CD8-positive, alpha-beta memory T cell (primary cell): ENCODE results near the gene DFFA. TPM values are rescaled to one million over a fixed set of nuclear protein-coding genes. Genes with fewer than 3 reads are reported as not detected.
A peak's percentile ranks its signal among the peaks of the same experiment; 100 is the strongest.
"Not testable (repeated sequence)": the region's sequence is repeated elsewhere in the genome, so short reads cannot be mapped to it uniquely, and the experiment has no call there.

Experiments used
- CTCF ChIA-PET: fragments of 350-600 bp; sonication (Branson Sonifier 250); formaldehyde crosslinking; loops from one replicate; lab custom pipeline; 2021; ENCODE audit warnings: antibody characterized with exemption; lab: Charles Lee
- POLR2A ChIA-PET: fragments of 350-600 bp; sonication (Branson Sonifier 250); formaldehyde crosslinking; loops from one replicate; lab custom pipeline; 2021; ENCODE audit warnings: antibody characterized with exemption; lab: Charles Lee
- DNase-seq, 5 donors: peaks; one replicate each; pipeline versions ENCODE4 v3.0.0 to v3.0.0-alpha.2; 2020 to 2022; ENCODE audit warnings: mixed read lengths in 1 of 5
- H3K27ac ChIP-seq: one replicate; pipeline ENCODE4 v1.7.0; 2013; ENCODE audit warnings: low read depth, mild to moderate bottlenecking, low read length, moderate library complexity
- H3K27me3 ChIP-seq: 2 replicates; pipeline ENCODE4 v1.7.0; 2013; ENCODE audit warnings: low read length, mild to moderate bottlenecking; ENCODE audit not compliant: insufficient read depth, poor library complexity, severe bottlenecking
- H3K36me3 ChIP-seq: 2 replicates; pipeline ENCODE4 v1.7.0; 2013; ENCODE audit warnings: mild to moderate bottlenecking, low read length, moderate library complexity; ENCODE audit not compliant: insufficient read depth
- H3K4me1 ChIP-seq: 2 replicates; pipeline ENCODE4 v1.7.0; 2013; ENCODE audit warnings: mild to moderate bottlenecking, low read length, moderate library complexity; ENCODE audit not compliant: insufficient read depth
- H3K4me3 ChIP-seq: 2 replicates; pipeline ENCODE4 v1.7.0; 2013; ENCODE audit warnings: mild to moderate bottlenecking, low read length
- H3K9me3 ChIP-seq: 2 replicates; pipeline ENCODE4 v1.7.0; 2013; ENCODE audit warnings: mild to moderate bottlenecking, low read length
- H3K27ac Mint-ChIP-seq, 8 donors: one replicate each; pipeline ENCODE4 v1.8.0; 2020 to 2021; ENCODE audit warnings: mixed read lengths in 8 of 8, mild to moderate bottlenecking in 6 of 8, inconsistent platforms in 3 of 8, moderate library complexity in 3 of 8
- H3K27me3 Mint-ChIP-seq, 2 donors: one replicate each; pipeline ENCODE4 v1.8.0; 2020 to 2021; ENCODE audit warnings: mixed read lengths in 2 of 2, mild to moderate bottlenecking in 1 of 2, moderate library complexity in 1 of 2
- H3K36me3 Mint-ChIP-seq, 3 donors: one replicate each; pipeline ENCODE4 v1.8.0; 2020 to 2021; ENCODE audit warnings: mixed read lengths in 3 of 3, inconsistent platforms in 1 of 3, mild to moderate bottlenecking in 1 of 3
- H3K4me1 Mint-ChIP-seq, 3 donors: one replicate each; pipeline ENCODE4 v1.8.0; 2020 to 2021; ENCODE audit warnings: mixed read lengths in 3 of 3, inconsistent platforms in 1 of 3, mild to moderate bottlenecking in 1 of 3
- H3K4me3 Mint-ChIP-seq, 7 donors: one replicate each; pipeline ENCODE4 v1.8.0; 2020 to 2021; ENCODE audit warnings: mixed read lengths in 7 of 7, mild to moderate bottlenecking in 6 of 7, moderate library complexity in 4 of 7, inconsistent platforms in 2 of 7
- H3K9me3 Mint-ChIP-seq, 5 donors: one replicate each; pipeline ENCODE4 v1.8.0; 2020 to 2022; ENCODE audit warnings: mixed read lengths in 5 of 5, mild to moderate bottlenecking in 3 of 5, moderate library complexity in 2 of 5, inconsistent platforms in 1 of 5
- polyA plus RNA-seq: library from polyadenylated mRNA; unstranded; fragments of 300-500 nt; fragmentation: Illumina TruSeq; gene quantifications from one replicate; pipeline ENCODE4 v1.2.3, GENCODE V29; 2021
- total RNA-seq, 2 experiments: library from RNA; stranded (reverse); gene quantifications; one replicate each; pipeline ENCODE4 v1.2.3, GENCODE V29; 2021

Gene DFFA
- total and polyA plus RNA-seq, 3 experiments from 2014 or later: 40.4 to 69.1 (median 67.7) TPM

- Histone ChIP-seq H3K36me3 (no peaks in the 10 kb centered on the region), H3K4me1 (no peaks in the 10 kb centered on the region), H3K9me3 (no peaks in the 10 kb centered on the region), H3K4me3 (no peak overlapping the region), H3K27me3 (no peaks in the 10 kb centered on the region), H3K27ac (no peak overlapping the region)
- no peak for DNase-seq
- Mint-ChIP-seq H3K36me3 (peaks cover 0 to 22% (median 12%) of the 10 kb centered on the region in 3 donors), H3K9me3 (no peaks in the 10 kb centered on the region), H3K4me3 (no peak overlapping the region), H3K27ac (peak overlapping the region in 1 of 8 donors; percentile 29), H3K4me1 (peaks cover 5 to 20% (median 15%) of the 10 kb centered on the region in 3 donors), H3K27me3 (no peaks in the 10 kb centered on the region)
- ChIA-PET POLR2A (interaction anchor here (1.0 kb wide), 1 partner anchor 14 kb away, joined by 3 read pairs; the partner anchor contains the start of gene PEX14), CTCF (interaction anchor here (0.9 kb wide), 1 partner anchor 279 kb away, joined by 3 read pairs; the partner anchor contains the start of gene KIF1B)
These were observed 17.1 kb upstream of the DFFA start for GRCh38 chr1:10489291-10490055.

DNA sequence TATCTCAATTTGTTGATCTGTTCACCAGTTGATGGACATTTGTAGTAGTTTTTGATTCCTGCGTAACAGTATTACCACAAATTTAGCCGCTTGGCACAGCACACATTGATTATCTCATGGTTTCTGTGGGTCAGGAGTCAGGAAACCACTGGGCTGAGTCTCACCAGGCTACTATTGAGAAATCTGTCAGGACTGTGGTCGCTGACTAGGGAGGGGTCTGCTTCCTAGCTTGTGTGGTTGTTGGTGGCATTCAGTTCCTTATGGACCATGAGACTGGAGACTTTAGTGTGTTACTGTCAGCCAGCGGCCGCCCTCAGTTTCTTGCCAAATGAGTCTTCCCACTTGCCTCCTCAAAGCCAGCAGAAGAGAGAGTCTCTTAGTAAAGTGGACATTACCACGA is 12.2 kb upstream of the DFFA start:
- DNase-seq: no peak
- H3K9me3 Mint-ChIP-seq: no peaks in the 10 kb centered on the region
- peaks cover 13 to 25% (median 16%) of the 10 kb centered on the region in 3 donors for H3K4me1 Mint-ChIP-seq
- Histone ChIP-seq H3K9me3 (no peaks in the 10 kb centered on the region), H3K36me3 (no peaks in the 10 kb centered on the region), H3K4me3 (no peak overlapping the region), H3K4me1 (no peaks in the 10 kb centered on the region), H3K27me3 (no peaks in the 10 kb centered on the region), H3K27ac (no peak overlapping the region)
- peaks cover 0 to 22% (median 10%) of the 10 kb centered on the region in 3 donors for H3K36me3 Mint-ChIP-seq
- no peaks in the 10 kb centered on the region for H3K27me3 Mint-ChIP-seq
- no peak overlapping the region for H3K4me3 Mint-ChIP-seq
- CTCF ChIA-PET: interaction anchor here (2.2 kb wide), 1 partner anchor 10 kb away, joined by 14 read pairs; no protein-coding TSS in a partner anchor
- POLR2A ChIA-PET: no interaction called here
- H3K27ac Mint-ChIP-seq: no peak overlapping the region

DNA sequence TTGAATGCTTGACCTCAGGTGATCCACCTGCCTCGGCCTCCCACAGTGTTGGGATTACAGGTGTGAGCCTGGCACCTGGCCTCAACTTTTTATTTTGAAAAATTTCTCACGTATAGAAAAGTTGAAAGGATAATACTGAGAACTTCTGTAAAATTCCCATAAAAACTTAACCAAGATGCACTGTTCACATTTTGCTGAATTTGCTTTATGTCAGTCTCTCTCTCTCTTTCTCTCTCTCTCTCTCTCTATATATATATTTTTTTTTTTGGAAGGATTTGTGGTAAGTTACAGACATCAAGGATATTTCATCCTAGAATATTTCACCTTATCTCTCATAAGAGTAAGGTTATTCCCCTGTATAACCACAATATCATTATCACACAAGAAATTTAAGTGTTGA is 8.3 kb upstream of the DFFA start:
- Mint-ChIP-seq H3K27me3 (no peaks in the 10 kb centered on the region), H3K36me3 (peaks cover 0 to 14% (median 8%) of the 10 kb centered on the region in 3 donors), H3K4me1 (peaks cover 31 to 44% (median 31%) of the 10 kb centered on the region in 3 donors), H3K27ac (peak overlapping the region in 2 of 8 donors; percentile 33 to 76), H3K9me3 (no peaks in the 10 kb centered on the region), H3K4me3 (no peak overlapping the region)
- ChIA-PET POLR2A (no interaction called here), CTCF (no interaction called here)
- Histone ChIP-seq H3K4me1 (peaks cover 10% of the 10 kb centered on the region), H3K36me3 (no peaks in the 10 kb centered on the region), H3K4me3 (no peak overlapping the region), H3K9me3 (no peaks in the 10 kb centered on the region), H3K27me3 (no peaks in the 10 kb centered on the region), H3K27ac (no peak overlapping the region)
- no peak for DNase-seq

GRCh38 chr1:10479296-10479695 is 7.0 kb upstream of the DFFA start:
- Histone ChIP-seq H3K4me1 (peaks cover 15% of the 10 kb centered on the region), H3K27me3 (no peaks in the 10 kb centered on the region), H3K27ac (no peak overlapping the region), H3K9me3 (no peaks in the 10 kb centered on the region), H3K36me3 (no peaks in the 10 kb centered on the region), H3K4me3 (no peak overlapping the region)
- Mint-ChIP-seq H3K9me3 (no peaks in the 10 kb centered on the region), H3K27me3 (peaks cover 0 to 2% of the 10 kb centered on the region in 2 donors), H3K27ac (peak overlapping the region in 2 of 8 donors; percentile 39 to 90), H3K4me1 (peaks cover 33 to 47% (median 36%) of the 10 kb centered on the region in 3 donors), H3K4me3 (no peak overlapping the region), H3K36me3 (peaks cover 0 to 14% (median 5%) of the 10 kb centered on the region in 3 donors)
- POLR2A ChIA-PET: no interaction called here
- CTCF ChIA-PET: interaction anchor here (1.9 kb wide), 1 partner anchor 15 kb away, joined by 4 read pairs; no protein-coding TSS in a partner anchor
- DNase-seq: no peak

DNA sequence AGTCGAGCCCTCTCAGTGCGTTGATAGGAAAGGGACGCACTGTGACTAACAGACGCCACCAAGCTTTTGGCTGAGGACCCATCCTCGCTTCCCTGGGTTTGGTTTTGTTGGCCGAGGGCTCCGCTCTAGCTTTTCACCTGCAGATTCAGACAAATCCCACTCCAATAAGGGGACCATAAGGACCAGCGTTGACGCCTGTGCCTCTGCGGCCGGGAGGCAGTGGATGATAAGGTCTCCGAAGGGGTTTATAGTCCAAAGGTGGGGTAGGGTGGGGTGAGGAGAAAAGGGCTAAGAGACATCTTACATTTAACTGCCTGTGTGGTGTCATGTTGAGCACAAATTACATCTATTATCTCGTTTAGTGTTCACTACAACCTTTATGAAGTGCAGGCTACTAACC is 3.2 kb upstream of the DFFA start:
- no peaks in the 10 kb centered on the region for H3K36me3 ChIP-seq
- peaks cover 0 to 2% of the 10 kb centered on the region in 2 donors for H3K27me3 Mint-ChIP-seq
- H3K4me1 ChIP-seq: peaks cover 29% of the 10 kb centered on the region
- H3K4me3 ChIP-seq: peak overlapping the region; percentile 81
- ChIA-PET CTCF (interaction anchor here (1.4 kb wide), 1 partner anchor 19 kb away, joined by 6 read pairs; no protein-coding TSS in a partner anchor), POLR2A (interaction anchor here (0.6 to 1.0 kb wide), 2 partner anchors 9 to 14 kb away, joined by 3 to 6 read pairs; no protein-coding TSS in a partner anchor)
- H3K27ac Mint-ChIP-seq: peak overlapping the region; percentile 59 to 95 (median 88)
- H3K9me3 Mint-ChIP-seq: no peaks in the 10 kb centered on the region
- H3K36me3 Mint-ChIP-seq: peaks cover 0 to 16% (median 3%) of the 10 kb centered on the region in 3 donors
- H3K27me3 ChIP-seq: no peaks in the 10 kb centered on the region
- peak overlapping the region; percentile 89 to 97 (median 93) for H3K4me3 Mint-ChIP-seq
- no peak for DNase-seq
- no peaks in the 10 kb centered on the region for H3K9me3 ChIP-seq
- peak overlapping the region; percentile 74 for H3K27ac ChIP-seq
- peaks cover 49 to 65% (median 55%) of the 10 kb centered on the region in 3 donors for H3K4me1 Mint-ChIP-seq

DNA sequence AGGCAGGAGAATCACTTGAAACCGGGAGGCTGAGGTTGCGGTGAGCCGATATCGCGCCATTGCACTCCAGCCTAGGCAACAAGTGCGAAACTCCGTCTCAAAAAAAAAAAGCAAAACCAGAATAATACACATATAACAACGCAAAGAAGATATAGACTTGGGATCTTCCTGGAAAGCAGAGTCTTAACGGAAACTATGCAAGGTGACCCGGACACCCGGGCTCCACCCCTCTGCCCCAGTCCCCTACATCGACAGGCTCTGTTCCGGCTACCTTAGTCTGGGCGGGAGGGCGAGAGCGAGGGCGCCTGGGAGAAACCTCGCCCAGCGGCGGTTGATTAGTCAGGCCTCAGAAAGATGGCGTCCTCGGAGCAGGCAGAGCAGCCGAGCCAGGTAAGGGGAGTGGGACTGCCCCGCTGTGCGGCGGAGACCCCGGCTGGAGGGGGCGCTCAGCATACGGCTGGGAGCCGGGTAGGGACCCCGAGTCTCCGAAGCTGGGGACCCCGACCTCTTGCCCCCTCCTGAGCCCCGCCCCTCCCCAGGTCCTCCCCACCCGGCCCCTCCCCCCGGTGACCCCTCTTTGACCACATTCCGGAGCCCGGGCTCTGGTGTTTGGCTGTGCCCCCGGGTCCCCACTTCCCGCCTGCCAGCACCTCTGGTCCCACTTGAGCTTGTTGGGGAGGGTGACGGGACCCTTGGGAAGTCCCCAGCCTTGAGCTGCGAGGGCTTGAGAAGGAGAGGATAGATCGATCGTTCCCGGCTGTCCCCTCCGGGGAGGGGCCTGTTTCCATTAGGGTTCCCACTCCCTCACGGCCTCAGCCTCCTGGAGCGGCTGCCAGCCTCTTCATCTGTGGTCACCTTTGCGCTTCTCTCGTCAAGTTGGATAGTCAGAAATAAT is 2.5 kb upstream of the DFFA start, which contains the start of gene PEX14:
Gene PEX14 (plus strand): TSS at position 338 of the 895 bp plus-strand sequence. CDS start 17 bp downstream, at position 355.
- CTCF ChIA-PET: interaction anchor here (1.4 kb wide), 2 partner anchors 20 to 21 kb away, joined by 3 to 6 read pairs; no protein-coding TSS in a partner anchor
- peak; percentile 73 to 88 (median 77) for DNase-seq
- POLR2A ChIA-PET: interaction anchor here (0.5 to 1.0 kb wide), 3 partner anchors 8 to 32 kb away, joined by 3 to 6 read pairs (median 3); no protein-coding TSS in a partner anchor
- Mint-ChIP-seq H3K4me3 (peak within 1 kb of the TSS; percentile 89 to 97 (median 93)), H3K4me1 (peaks cover 49 to 65% (median 55%) of the 10 kb centered on the region in 3 donors), H3K27me3 (peaks cover 0 to 2% of the 10 kb centered on the region in 2 donors), H3K36me3 (peaks cover 0 to 15% (median 3%) of the 10 kb centered on the region in 3 donors), H3K27ac (peak within 1 kb of the TSS; percentile 82 to 95 (median 92)), H3K9me3 (no peaks in the 10 kb centered on the region)
- H3K36me3 ChIP-seq: no peaks in the 10 kb centered on the region
- peaks cover 29% of the 10 kb centered on the region for H3K4me1 ChIP-seq
- peak within 1 kb of the TSS; percentile 74 for H3K27ac ChIP-seq
- peak within 1 kb of the TSS; percentile 81 for H3K4me3 ChIP-seq
- no peaks in the 10 kb centered on the region for H3K9me3 ChIP-seq
- no peaks in the 10 kb centered on the region for H3K27me3 ChIP-seq

GRCh38 chr1:10474309-10474612 is 1.9 kb upstream of the DFFA start:
- H3K9me3 ChIP-seq, POLR2A ChIA-PET, H3K27me3 Mint-ChIP-seq, H3K36me3 ChIP-seq, H3K9me3 Mint-ChIP-seq, DNase-seq, H3K27me3 ChIP-seq: not testable (repeated sequence)
- peak overlapping the region; percentile 74 for H3K27ac ChIP-seq
- peak overlapping the region in 7 of 8 donors; percentile 23 to 92 (median 82) for H3K27ac Mint-ChIP-seq
- H3K4me1 Mint-ChIP-seq: peaks cover 46 to 61% (median 51%) of the 10 kb centered on the region in 3 donors
- H3K4me3 Mint-ChIP-seq: peak overlapping the region; percentile 89 to 97 (median 92)
- CTCF ChIA-PET: interaction anchor here (0.8 to 1.4 kb wide), 3 partner anchors 20 to 21 kb away, joined by 3 to 6 read pairs (median 3); no protein-coding TSS in a partner anchor
- H3K4me3 ChIP-seq: peak overlapping the region; percentile 81
- peaks cover 0 to 16% (median 0%) of the 10 kb centered on the region in 3 donors for H3K36me3 Mint-ChIP-seq
- peaks cover 29% of the 10 kb centered on the region for H3K4me1 ChIP-seq
